Neural cell (in vitro differentiated cells): ENCODE results near the gene C1QTNF1. TPM values are rescaled to one million over a fixed set of nuclear protein-coding genes. Genes with fewer than 3 reads are reported as not detected.

ENCODE experiments used
- H2AFZ ChIP-seq: fragments of 200-600, 300-800 bp; sonication (generic), shearing (Covaris generic); 2 replicates; pipeline ENCODE4 v1.6.0; 2014; ENCODE audit warnings: low read depth, mild to moderate bottlenecking, antibody characterized with exemption, low read length, moderate library complexity
- H3F3A ChIP-seq: fragments of 200-600 bp; shearing (Covaris generic); 2 replicates; pipeline ENCODE4 v1.6.1; 2016; ENCODE audit warnings: mild to moderate bottlenecking, moderate library complexity, mixed read lengths, antibody characterized with exemption, low read length; ENCODE audit not compliant: insufficient read depth, poor library complexity, severe bottlenecking
- H3K27ac ChIP-seq: fragments of 200-600, 300-800 bp; sonication (generic), shearing (Covaris generic); 2 replicates; pipeline ENCODE4 v1.5.1; 2014; ENCODE audit warnings: mild to moderate bottlenecking, low read length, moderate library complexity
- H3K27me3 ChIP-seq: fragments of 300-800, 200-600 bp; sonication (generic), shearing (Covaris generic); 2 replicates; pipeline ENCODE4 v1.6.0; 2014; ENCODE audit warnings: mild to moderate bottlenecking, low read depth, low read length, moderate library complexity; ENCODE audit not compliant: insufficient read depth
- H3K36me3 ChIP-seq: fragments of 300-800, 200-600 bp; sonication (generic), shearing (Covaris generic); 2 replicates; pipeline ENCODE4 v1.5.1; 2014; ENCODE audit warnings: mild to moderate bottlenecking, antibody characterized with exemption, low read length, moderate library complexity; ENCODE audit not compliant: insufficient read depth
- H3K4me2 ChIP-seq: fragments of 300-800, 200-600 bp; sonication (generic), shearing (Covaris generic); 2 replicates; pipeline ENCODE4 v1.6.0; 2014; ENCODE audit warnings: mild to moderate bottlenecking, low read length
- H3K4me3 ChIP-seq: fragments of 300-800, 200-600 bp; sonication (generic), shearing (Covaris generic); 2 replicates; pipeline ENCODE4 v1.5.1; 2014; ENCODE audit warnings: mild to moderate bottlenecking, low read length, moderate library complexity
- H3K79me2 ChIP-seq: fragments of 200-600 bp; shearing (Covaris generic); replicated peaks from 2 replicates; pipeline ENCODE4 v1.6.0; 2014; ENCODE audit warnings: mild to moderate bottlenecking, low read length, moderate library complexity; ENCODE audit not compliant: insufficient read depth
- H3K9ac ChIP-seq: fragments of 300-800, 200-600 bp; sonication (generic), shearing (Covaris generic); 2 replicates; pipeline ENCODE4 v1.6.1; 2016; ENCODE audit warnings: mild to moderate bottlenecking, low read length, mixed read lengths
- H3K9me2 ChIP-seq: fragments of 200-600 bp; shearing (Covaris generic); 2 replicates; pipeline ENCODE4 v1.6.1; 2016; ENCODE audit warnings: mild to moderate bottlenecking, low read length, mixed read lengths; ENCODE audit not compliant: insufficient read depth
- H3K9me3 ChIP-seq: fragments of 200-600, 300-800 bp; sonication (generic), shearing (Covaris generic); 2 replicates; pipeline ENCODE4 v1.6.1; 2016; ENCODE audit warnings: mild to moderate bottlenecking, mixed run types, low read length, moderate library complexity, mixed read lengths
- H4K20me1 ChIP-seq: fragments of 200-600 bp; shearing (Covaris generic); 2 replicates; pipeline ENCODE4 v1.6.1; 2016; ENCODE audit warnings: mild to moderate bottlenecking, mixed run types; ENCODE audit not compliant: insufficient read depth
- CTCF ChIP-seq: fragments of 450-650 bp; IDR thresholded peaks from 2 replicates; pipeline ENCODE4 v1.5.1; 2014; ENCODE audit warnings: antibody characterized with exemption, mild to moderate bottlenecking, moderate library complexity; ENCODE audit not compliant: poor library complexity, severe bottlenecking
- EP300 ChIP-seq: fragments of 450-650 bp; conservative IDR thresholded peaks from 2 replicates; pipeline ENCODE4 v1.6.1; 2014; ENCODE audit warnings: antibody characterized with exemption, mild to moderate bottlenecking, moderate library complexity; ENCODE audit not compliant: poor library complexity, severe bottlenecking
- EZH2 ChIP-seq: fragments of 200-600, 300-800 bp; shearing (Covaris generic), sonication (generic); IDR thresholded peaks from 2 replicates; pipeline ENCODE4 v1.6.1; 2014; ENCODE audit warnings: antibody characterized with exemption, low read length, borderline replicate concordance, mild to moderate bottlenecking; ENCODE audit not compliant: insufficient read depth, poor library complexity, severe bottlenecking
- MXI1 ChIP-seq: fragments of 450-650 bp; conservative IDR thresholded peaks from 2 replicates; pipeline ENCODE4 v1.6.1; 2014; ENCODE audit warnings: antibody characterized with exemption, mild to moderate bottlenecking; ENCODE audit not compliant: poor library complexity, severe bottlenecking
- POLR2AphosphoS5 ChIP-seq: IDR thresholded peaks from 2 replicates; pipeline ENCODE4 v1.6.1; 2012
- RAD21 ChIP-seq: fragments of 450-650 bp; conservative IDR thresholded peaks from 2 replicates; pipeline ENCODE4 v1.6.1; 2014; ENCODE audit warnings: antibody characterized with exemption, mild to moderate bottlenecking, moderate library complexity
- REST ChIP-seq: IDR thresholded peaks from 2 replicates; pipeline ENCODE4 v1.6.1; 2012; ENCODE audit warnings: borderline replicate concordance
- SMC3 ChIP-seq: fragments of 450-650 bp; conservative IDR thresholded peaks from 2 replicates; pipeline ENCODE4 v1.6.1; 2014; ENCODE audit warnings: antibody characterized with exemption, mild to moderate bottlenecking, moderate library complexity; ENCODE audit not compliant: poor library complexity
- TAF1 ChIP-seq: IDR thresholded peaks from 2 replicates; pipeline ENCODE4 v1.6.1; 2012; ENCODE audit warnings: low read depth
- polyA plus RNA-seq: library from polyadenylated mRNA; depleted of rRNA; stranded (reverse); fragments of >200 nt; gene quantifications from 2 replicates; pipeline ENCODE4 v1.2.3, GENCODE V29; 2014

Gene C1QTNF1
- polyA plus RNA-seq, 1 donor from 2014 or later: 0.16 TPM

GRCh38 chr17:78997881-78998280, 26.1 kb upstream of the C1QTNF1 start:
- Histone ChIP-seq H3K9me3 (no peaks in the 10 kb centered on the region), H3K27me3 (no peaks in the 10 kb centered on the region), H3K27ac (no peak overlapping the region), H3K4me2 (no peak overlapping the region), H4K20me1 (no peaks in the 10 kb centered on the region), H3K79me2 (no peaks in the 10 kb centered on the region), H3K9me2 (no peaks in the 10 kb centered on the region), H3F3A (no peaks in the 10 kb centered on the region), H3K9ac (no peak overlapping the region), H2AFZ (no peak overlapping the region), H3K4me3 (no peak overlapping the region), H3K36me3 (no peaks in the 10 kb centered on the region)
- TF ChIP-seq CTCF (no peak), EZH2 (no peak), RAD21 (no peak), REST (no peak), TAF1 (no peak), SMC3 (no peak), EP300 (no peak), MXI1 (no peak), POLR2AphosphoS5 (no peak)

- H3F3A ChIP-seq: no peaks in the 10 kb centered on the region
- no peaks in the 10 kb centered on the region for H3K36me3 ChIP-seq
- H3K9me2 ChIP-seq: no peaks in the 10 kb centered on the region
- no peak overlapping the region for H2AFZ ChIP-seq
- H3K79me2 ChIP-seq: no peaks in the 10 kb centered on the region
- no peaks in the 10 kb centered on the region for H3K27me3 ChIP-seq
- H3K9ac ChIP-seq: no peak overlapping the region
- H3K4me3 ChIP-seq: no peak overlapping the region
- no peak for TF ChIP-seq SMC3
- TF ChIP-seq CTCF: no peak
- no peak for TF ChIP-seq POLR2AphosphoS5
- TF ChIP-seq MXI1: no peak
- no peak for TF ChIP-seq REST
- TF ChIP-seq TAF1: no peak
- TF ChIP-seq EP300: no peak
- TF ChIP-seq RAD21: no peak
- no peak for TF ChIP-seq EZH2
- no peak overlapping the region for H3K27ac ChIP-seq
- no peaks in the 10 kb centered on the region for H4K20me1 ChIP-seq
- H3K9me3 ChIP-seq: no peaks in the 10 kb centered on the region
- H3K4me2 ChIP-seq: no peak overlapping the region
Measured at GRCh38 chr17:78998311-78999055, 25.5 kb upstream of the C1QTNF1 start.
